GM19351 (cell line): ENCODE measurements around the gene MYO18B.

Experiments
- ATAC-seq: cut with Tn5 transposase; IDR thresholded peaks from one replicate; pipeline ENCODE4 v1.9.1; 2021; ENCODE audit warnings: mild to moderate bottlenecking, moderate library complexity; ENCODE audit not compliant: unreplicated experiment

MYO18B gene

GRCh38 chr22:25710501-25710900 is 31.5 kb upstream of the MYO18B start:
- ATAC-seq: no peak

- no peak for ATAC-seq
Observed at GRCh38 chr22:25711491-25711890, 30.5 kb upstream of the MYO18B start.

- no peak for ATAC-seq
Observed at GRCh38 chr22:25712661-25713400, 29.2 kb upstream of the MYO18B start.

GRCh38 chr22:25714070-25714469 is 27.9 kb upstream of the MYO18B start:
- ATAC-seq: no peak

GRCh38 chr22:25714739-25715138 is 27.2 kb upstream of the MYO18B start:
- no peak for ATAC-seq

GRCh38 chr22:25716637-25717036 is 25.4 kb upstream of the MYO18B start:
- ATAC-seq: no peak

- no peak for ATAC-seq
Observed at GRCh38 chr22:25718135-25718840, 23.7 kb upstream of the MYO18B start.

GRCh38 chr22:25722223-25722622 is 19.8 kb upstream of the MYO18B start:
- ATAC-seq: no peak

- no peak for ATAC-seq
Observed at GRCh38 chr22:25722626-25723025, 19.4 kb upstream of the MYO18B start.

GRCh38 chr22:25726241-25726640 is 15.7 kb upstream of the MYO18B start:
- no peak for ATAC-seq

GRCh38 chr22:25728071-25728470 is 13.9 kb upstream of the MYO18B start:
- no peak for ATAC-seq

- no peak for ATAC-seq
Observed at GRCh38 chr22:25729016-25729995, 12.7 kb upstream of the MYO18B start.

GRCh38 chr22:25735650-25736049 is 6.3 kb upstream of the MYO18B start:
- no peak for ATAC-seq

GRCh38 chr22:25736378-25737011 is 5.5 kb upstream of the MYO18B start:
- ATAC-seq: no peak

GRCh38 chr22:25739659-25740344 is 2.2 kb upstream of the MYO18B start:
- ATAC-seq: no peak

GRCh38 chr22:25742918-25743708 is 1.1 kb downstream of the MYO18B start:
- ATAC-seq: no peak

- no peak for ATAC-seq
Observed at GRCh38 chr22:25744694-25745093, 2.7 kb downstream of the MYO18B start.

GRCh38 chr22:25745341-25746011 is 3.5 kb downstream of the MYO18B start:
- no peak for ATAC-seq

- ATAC-seq: no peak
Observed at GRCh38 chr22:25746012-25746373, 4.0 kb downstream of the MYO18B start.
